Immature natural killer cell (primary cell): ENCODE measurements around the gene VPS39. TPM values are rescaled to one million over a fixed set of nuclear protein-coding genes. Genes with fewer than 3 reads are reported as not detected.

ENCODE experiments used
- DNase-seq, 3 donors: peaks; one replicate each; pipeline ENCODE4 v3.0.0; 2022; ENCODE audit warnings: mixed read lengths in 1 of 3
- H3K27ac Mint-ChIP-seq, 6 donors: one replicate each; pipeline ENCODE4 v1.8.0; 2020; ENCODE audit warnings: mixed read lengths in 6 of 6, mild to moderate bottlenecking in 5 of 6, inconsistent platforms in 4 of 6, moderate library complexity in 3 of 6
- H3K27me3 Mint-ChIP-seq, 3 donors: one replicate each; pipeline ENCODE4 v1.8.0; 2020 to 2021; ENCODE audit warnings: low read depth in 3 of 3, mild to moderate bottlenecking in 3 of 3, mixed read lengths in 3 of 3, moderate library complexity in 3 of 3, inconsistent platforms in 1 of 3
- H3K36me3 Mint-ChIP-seq, 3 donors: one replicate each; pipeline ENCODE4 v1.8.0; 2020; ENCODE audit warnings: mixed read lengths in 3 of 3, inconsistent platforms in 2 of 3, mild to moderate bottlenecking in 2 of 3
- H3K4me1 Mint-ChIP-seq, 2 donors: one replicate each; pipeline ENCODE4 v1.8.0; 2020; ENCODE audit warnings: inconsistent platforms in 2 of 2, mild to moderate bottlenecking in 2 of 2, mixed read lengths in 2 of 2, moderate library complexity in 1 of 2
- H3K4me3 Mint-ChIP-seq, 5 donors: one replicate each; pipeline ENCODE4 v1.8.0; 2020; ENCODE audit warnings: mild to moderate bottlenecking in 5 of 5, mixed read lengths in 5 of 5, inconsistent platforms in 3 of 5, moderate library complexity in 3 of 5
- H3K9me3 Mint-ChIP-seq, 6 donors: one replicate each; pipeline ENCODE4 v1.8.0; 2020; ENCODE audit warnings: mild to moderate bottlenecking in 6 of 6, mixed read lengths in 6 of 6, inconsistent platforms in 4 of 6, moderate library complexity in 3 of 6
- polyA plus RNA-seq, 3 donors: library from polyadenylated mRNA; unstranded; fragments of 300-500 nt; fragmentation: Illumina TruSeq; gene quantifications; one replicate each; pipeline ENCODE4 v1.2.3, GENCODE V29; 2021

The VPS39 gene
- polyA plus RNA-seq, 3 donors from 2014 or later: 17.0 to 44.9 (median 18.3) TPM

GRCh38 chr15:42108806-42109205 is 99.3 kb downstream of the VPS39 start:
- no peaks in the 10 kb centered on the region for H3K9me3 Mint-ChIP-seq
- H3K4me1 Mint-ChIP-seq: no peaks in the 10 kb centered on the region
- peaks cover 4 to 8% (median 6%) of the 10 kb centered on the region in 3 donors for H3K27me3 Mint-ChIP-seq
- no peak overlapping the region for H3K4me3 Mint-ChIP-seq
- DNase-seq: no peak
- no peaks in the 10 kb centered on the region for H3K36me3 Mint-ChIP-seq
- H3K27ac Mint-ChIP-seq: no peak overlapping the region

Other genes with a start within 250 kb of the VPS39 start
- 1 to 10 TPM; 5.3 to 7.3 (median 7.0) TPM for gene EHD4, start 235.7 kb downstream of the VPS39 start, polyA plus RNA-seq
- gene PLA2G4E, start 187.3 kb downstream of the VPS39 start, polyA plus RNA-seq: not detected
- gene PLA2G4D, start 113.7 kb downstream of the VPS39 start, polyA plus RNA-seq: not detected
- not detected for gene PLA2G4F, start 51.7 kb downstream of the VPS39 start, polyA plus RNA-seq
- 10 to 100 TPM in 1 of 3 donors, 1 to 10 TPM in 2; 4.0 to 13.0 (median 9.6) TPM for gene GANC, start 64.9 kb upstream of the VPS39 start, polyA plus RNA-seq
- 10 to 100 TPM; 55.5 to 93.8 (median 63.4) TPM for gene TMEM87A, start 65.1 kb upstream of the VPS39 start, polyA plus RNA-seq
- 1 to 10 TPM in 2 of 3 donors, not detected in 1; 1.9 to 2.3 TPM for gene CAPN3, start 151.2 kb upstream of the VPS39 start, polyA plus RNA-seq